Stomach (tissue), 4 donors: ENCODE data around the gene VSTM1.

ENCODE experiments used
- EP300 ChIP-seq: sonication (generic); formaldehyde crosslinking; IDR thresholded peaks from one replicate; pipeline ENCODE4 v1.6.1; 2017; ENCODE audit warnings: antibody characterized with exemption
- POLR2A ChIP-seq, 4 donors: fragments of 450-650 bp; IDR thresholded peaks; one replicate each; pipeline ENCODE4 v1.6.1; 2016; ENCODE audit warnings: antibody characterized with exemption in 4 of 4, control low read depth in 2 of 4, mild to moderate bottlenecking in 1 of 4, moderate library complexity in 1 of 4
- POLR2AphosphoS5 ChIP-seq, 3 donors: sonication (generic); formaldehyde crosslinking; IDR thresholded peaks; one replicate each; pipeline ENCODE4 v1.6.1; 2016; ENCODE audit warnings: antibody characterized with exemption in 3 of 3
- TF ChIP-seq, protein P1 (sequence below), 7 experiments: fragments of 450-650 bp in 4 of 7; fragments of 200-600 bp in 3 of 7; sonication (generic) in 3 of 7; IDR thresholded peaks; one replicate each; pipeline ENCODE4 v1.5.1; 2016 to 2019; ENCODE audit warnings: antibody characterized with exemption in 7 of 7, control low read depth in 2 of 7, mild to moderate bottlenecking in 1 of 7

DNA sequence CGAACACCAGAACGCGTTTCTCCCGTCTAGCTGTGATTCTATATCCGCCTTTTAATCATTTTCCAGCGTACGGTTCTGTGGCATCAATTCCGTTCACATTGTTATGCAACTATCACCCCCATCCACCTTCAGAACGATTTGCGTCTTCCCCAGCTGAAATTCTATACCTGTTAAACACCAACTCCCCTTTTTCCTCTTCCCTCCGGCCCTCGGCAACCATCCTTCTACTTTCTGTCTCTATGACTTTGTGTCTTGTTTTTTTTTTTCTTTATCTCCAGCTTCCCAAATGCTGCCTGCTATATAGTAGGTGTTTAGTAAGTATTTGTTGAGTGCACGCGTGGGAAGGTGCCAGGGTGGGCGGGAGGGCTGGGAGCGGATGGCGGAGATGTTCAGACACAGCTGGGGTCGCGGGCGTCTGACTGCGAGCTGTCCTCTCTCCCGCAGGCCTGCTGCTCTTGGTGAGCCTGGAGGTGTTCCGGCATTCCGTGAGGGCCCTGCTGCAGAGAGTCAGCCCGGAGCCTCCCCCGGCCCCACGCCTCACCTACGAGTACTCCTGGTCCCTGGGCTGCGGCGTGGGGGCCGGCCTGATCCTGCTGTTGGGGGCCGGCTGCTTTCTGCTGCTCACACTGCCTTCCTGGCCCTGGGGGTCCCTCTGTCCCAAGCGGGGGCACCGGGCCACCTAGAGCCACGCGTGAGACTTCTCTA is 52.0 kb downstream of the VSTM1 start:
- TF ChIP-seq, protein P1, sequence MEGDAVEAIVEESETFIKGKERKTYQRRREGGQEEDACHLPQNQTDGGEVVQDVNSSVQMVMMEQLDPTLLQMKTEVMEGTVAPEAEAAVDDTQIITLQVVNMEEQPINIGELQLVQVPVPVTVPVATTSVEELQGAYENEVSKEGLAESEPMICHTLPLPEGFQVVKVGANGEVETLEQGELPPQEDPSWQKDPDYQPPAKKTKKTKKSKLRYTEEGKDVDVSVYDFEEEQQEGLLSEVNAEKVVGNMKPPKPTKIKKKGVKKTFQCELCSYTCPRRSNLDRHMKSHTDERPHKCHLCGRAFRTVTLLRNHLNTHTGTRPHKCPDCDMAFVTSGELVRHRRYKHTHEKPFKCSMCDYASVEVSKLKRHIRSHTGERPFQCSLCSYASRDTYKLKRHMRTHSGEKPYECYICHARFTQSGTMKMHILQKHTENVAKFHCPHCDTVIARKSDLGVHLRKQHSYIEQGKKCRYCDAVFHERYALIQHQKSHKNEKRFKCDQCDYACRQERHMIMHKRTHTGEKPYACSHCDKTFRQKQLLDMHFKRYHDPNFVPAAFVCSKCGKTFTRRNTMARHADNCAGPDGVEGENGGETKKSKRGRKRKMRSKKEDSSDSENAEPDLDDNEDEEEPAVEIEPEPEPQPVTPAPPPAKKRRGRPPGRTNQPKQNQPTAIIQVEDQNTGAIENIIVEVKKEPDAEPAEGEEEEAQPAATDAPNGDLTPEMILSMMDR (IDR thresholded peaks at IDR 0.05), result no peak
- no peak for TF ChIP-seq EP300
- no peak for TF ChIP-seq POLR2AphosphoS5 (IDR thresholded peaks at IDR 0.05)
- no peak for TF ChIP-seq POLR2A (IDR thresholded peaks at IDR 0.05)
